Inflammatory macrophage treated with lipopolysaccharide for 1 hour (primary cell): Measurements from ENCODE around the gene ARMH2.

Experiments used
- DNase-seq, 2 donors: peaks; one replicate each; pipeline ENCODE4 v3.0.0-alpha.2; 2020 to 2022

The ARMH2 gene

DNA sequence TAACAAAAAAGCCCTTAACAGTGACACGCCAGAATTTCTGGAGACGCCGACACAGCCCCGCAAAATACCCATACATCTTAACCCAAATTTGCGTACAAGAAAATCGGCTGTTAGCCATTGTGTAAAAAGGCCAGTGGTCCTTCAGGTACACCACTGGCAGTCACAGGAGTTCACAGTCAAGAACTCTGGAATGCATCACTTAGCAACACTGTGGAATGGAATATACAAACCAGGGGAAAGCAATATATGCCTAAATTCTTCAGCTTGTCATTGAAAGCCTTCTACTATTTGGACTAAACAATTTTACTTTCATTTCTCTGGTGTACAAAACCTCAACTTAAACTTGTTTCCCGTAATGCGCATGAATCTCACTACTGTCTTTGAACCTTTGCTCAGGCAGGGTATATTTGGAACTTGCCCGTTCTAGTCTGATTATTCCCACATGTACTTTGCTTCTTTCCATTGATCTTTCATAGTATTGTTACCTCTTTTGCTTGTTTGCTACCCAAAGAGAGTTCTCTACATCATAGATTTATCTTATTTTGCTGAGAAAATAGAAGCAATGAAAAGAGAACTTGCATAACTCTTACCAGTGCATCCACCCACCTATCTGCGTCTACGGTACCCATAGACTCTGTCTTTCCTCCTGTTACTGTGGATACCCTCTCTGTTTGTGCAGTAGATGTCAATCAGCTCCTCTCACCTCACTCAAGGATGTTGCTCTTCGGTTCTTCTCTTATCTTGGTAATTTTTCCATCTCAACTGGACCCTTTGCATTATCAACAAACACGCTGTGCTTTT, at the start of gene ARMH2:
ARMH2 (minus strand) TSS at position 178 of the 801 bp plus-strand sequence; CDS start at position 118, 60 bp downstream.
- DNase-seq: no peak

DNA sequence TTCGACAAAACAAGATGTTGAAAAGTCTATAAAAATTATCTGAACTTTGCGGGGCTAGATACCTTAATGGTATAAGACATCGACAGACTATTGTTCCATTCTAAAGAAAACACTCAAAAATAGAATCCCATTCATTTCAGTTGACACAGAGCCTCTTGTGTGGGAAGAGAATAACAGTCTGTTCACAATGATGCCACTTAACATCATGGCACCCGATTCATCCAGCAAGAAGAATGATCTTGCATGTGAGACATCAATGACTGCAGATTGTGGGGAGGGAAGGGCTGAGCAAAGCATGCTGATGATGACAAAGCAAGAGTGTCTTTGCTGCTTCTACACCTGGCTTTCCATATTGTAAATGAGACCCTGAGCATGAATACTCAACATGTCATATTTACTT, 49.7 kb upstream of the ARMH2 start:
- DNase-seq: no peak

GRCh38 chr6:24847402-24847801, 48.7 kb upstream of the ARMH2 start:
- no peak for DNase-seq

GRCh38 chr6:24845578-24845977, 46.9 kb upstream of the ARMH2 start:
- DNase-seq: no peak

DNA sequence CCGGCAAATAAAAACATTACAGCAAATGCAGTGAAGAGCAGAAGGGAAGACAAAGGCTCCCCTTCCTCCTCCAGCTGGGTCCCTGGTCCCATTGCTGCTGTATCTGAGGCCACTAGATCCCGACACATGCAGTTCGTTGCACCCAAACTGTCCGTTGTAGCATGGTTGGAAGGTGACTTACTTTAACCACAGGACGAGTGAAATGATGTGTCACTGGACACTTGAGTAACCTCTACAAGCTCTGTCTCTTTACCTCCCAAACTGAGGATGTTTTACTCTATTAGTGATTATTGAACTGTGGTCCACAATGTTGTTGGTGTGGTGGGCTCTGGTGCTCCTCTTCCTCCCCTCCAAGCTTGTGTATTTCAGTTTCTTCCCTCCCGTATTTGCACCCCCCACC, 46.2 kb upstream of the ARMH2 start:
- no peak for DNase-seq

DNA sequence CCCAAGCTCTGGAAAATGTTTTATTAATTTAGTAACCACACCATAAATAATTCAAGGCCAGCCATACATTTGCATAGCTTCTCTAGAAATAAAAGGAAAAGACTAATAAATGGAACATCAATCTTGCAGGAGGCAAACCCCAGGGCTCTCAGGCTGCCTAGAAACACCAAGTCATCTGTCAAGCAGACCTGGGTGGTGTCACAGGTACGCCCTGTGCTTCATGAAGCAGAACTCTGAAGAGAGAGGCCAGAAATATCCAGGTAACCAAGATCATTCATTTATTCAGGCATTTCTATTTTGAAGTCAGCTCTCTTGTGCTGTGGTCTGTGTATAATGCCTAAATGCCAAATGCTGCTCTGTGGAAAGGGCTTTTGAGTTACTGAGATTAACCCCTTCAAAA, 45.3 kb upstream of the ARMH2 start:
- no peak for DNase-seq

GRCh38 chr6:24840187-24840586, 41.5 kb upstream of the ARMH2 start:
- no peak for DNase-seq

- no peak for DNase-seq
These were observed 40.3 kb upstream of the ARMH2 start for GRCh38 chr6:24838994-24839393.

- no peak for DNase-seq
These were observed 39.4 kb upstream of the ARMH2 start for GRCh38 chr6:24838081-24838480.

DNA sequence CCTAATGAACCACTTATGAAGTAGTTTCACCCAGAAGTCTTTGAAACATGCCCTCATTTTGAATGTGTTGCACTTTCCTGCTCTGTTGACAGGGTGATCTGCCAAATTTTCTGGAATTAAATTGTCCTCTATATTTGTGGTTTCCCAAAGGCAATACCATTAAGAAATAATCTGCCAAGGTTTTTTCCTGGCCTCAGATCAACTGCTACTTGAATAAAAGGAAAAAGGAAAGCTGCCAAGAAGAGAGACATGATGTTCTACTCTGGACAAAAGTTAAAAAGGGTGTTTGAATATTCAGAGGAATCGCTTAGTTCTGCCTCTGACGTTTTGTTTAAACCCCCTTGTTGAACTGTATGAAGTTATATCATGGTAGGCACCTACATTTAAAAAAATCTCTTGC, 37.4 kb upstream of the ARMH2 start:
- no peak for DNase-seq

DNA sequence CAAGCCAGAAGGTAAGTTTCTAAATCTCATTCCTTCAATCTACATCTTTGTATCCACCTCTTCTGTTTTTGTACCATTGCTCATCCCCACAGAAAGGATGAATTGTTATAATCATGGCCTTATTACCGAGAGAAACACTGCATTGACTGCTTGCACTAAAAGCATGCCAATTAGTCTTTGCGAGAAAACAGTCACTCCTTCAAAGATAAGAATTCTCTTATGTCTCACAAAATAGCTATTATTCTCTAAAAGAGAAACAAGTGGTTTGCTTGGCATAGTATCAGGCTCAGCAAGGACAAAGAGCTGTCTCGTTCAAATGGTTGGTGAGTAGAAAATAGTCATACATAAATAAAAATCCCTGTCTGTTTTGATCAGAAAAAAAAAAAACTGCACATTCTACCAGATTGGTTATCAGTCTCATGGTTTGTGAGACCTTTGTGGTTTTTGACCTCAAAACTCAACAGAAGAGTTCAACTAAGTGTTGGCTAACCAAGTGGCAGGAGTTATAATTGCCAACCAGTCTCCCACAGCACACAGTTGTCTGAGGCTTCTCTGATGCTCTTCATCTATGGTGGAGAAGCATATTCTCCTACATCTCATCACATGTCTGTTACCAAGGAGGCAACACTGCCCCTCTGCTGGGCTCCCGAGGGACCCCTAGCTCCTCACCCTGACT, 35.1 kb upstream of the ARMH2 start:
- no peak for DNase-seq

DNA sequence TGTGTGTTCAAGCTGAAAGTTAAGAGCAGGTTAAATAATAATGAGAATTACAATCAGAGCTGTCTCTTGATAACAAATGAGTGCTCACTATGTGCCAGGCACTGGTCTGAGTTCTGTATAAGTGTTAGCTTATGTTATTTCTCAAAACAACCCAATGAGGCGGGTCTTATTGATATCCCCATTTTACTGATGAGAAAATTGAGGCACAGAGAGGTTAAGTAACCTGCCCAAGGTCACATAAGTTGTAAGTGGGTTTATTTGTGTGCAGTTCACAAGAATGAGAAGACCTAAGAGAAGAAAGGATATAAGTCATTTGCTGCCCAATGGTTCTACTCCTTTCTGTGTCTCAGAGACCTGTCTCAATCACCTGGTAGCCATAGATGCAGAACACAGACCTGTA, 34.1 kb upstream of the ARMH2 start:
- no peak for DNase-seq

- no peak for DNase-seq
These were observed 33.3 kb upstream of the ARMH2 start for GRCh38 chr6:24831771-24832716.

DNA sequence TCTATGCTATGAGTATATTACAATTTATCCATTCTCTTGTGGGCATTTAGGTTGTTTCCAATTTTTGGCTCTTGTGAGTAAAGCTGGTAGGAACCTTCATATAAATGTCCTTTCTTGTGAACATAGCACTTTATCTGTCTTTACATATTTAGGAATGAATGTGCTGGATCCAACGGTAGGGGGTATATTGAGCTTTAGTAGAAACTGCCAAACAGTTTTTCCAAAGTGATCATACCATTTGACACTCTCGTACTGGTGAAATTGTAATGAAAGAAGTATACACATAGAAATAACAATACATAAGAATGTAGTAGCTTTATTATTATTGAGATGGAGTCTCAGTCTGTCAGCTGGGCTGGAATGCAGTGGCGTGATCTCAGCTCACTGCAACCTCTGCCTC, 30.9 kb upstream of the ARMH2 start:
- DNase-seq: no peak

DNA sequence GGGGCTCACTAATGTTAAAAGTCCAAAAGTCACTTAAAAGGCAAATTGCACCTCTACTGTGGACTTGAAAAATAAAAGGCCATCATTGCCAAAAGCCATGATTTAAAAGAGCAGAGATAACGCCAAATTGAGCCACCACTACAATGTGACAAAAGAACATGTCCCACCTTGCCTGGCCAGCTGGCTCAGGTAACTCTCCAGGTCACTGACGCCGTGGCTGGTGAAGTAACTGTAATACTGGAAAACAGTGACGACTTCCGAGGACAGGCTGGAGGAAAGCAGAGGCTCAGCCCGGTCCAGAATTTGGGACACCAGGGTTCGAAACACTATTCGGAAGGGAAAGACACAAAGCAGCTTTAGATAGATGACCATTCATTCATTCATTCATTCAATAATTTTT, 29.3 kb upstream of the ARMH2 start:
- no peak for DNase-seq

GRCh38 chr6:24827162-24827561, 28.4 kb upstream of the ARMH2 start:
- DNase-seq: no peak

- DNase-seq: no peak
These were observed 26.5 kb upstream of the ARMH2 start for GRCh38 chr6:24825130-24825630.

DNA sequence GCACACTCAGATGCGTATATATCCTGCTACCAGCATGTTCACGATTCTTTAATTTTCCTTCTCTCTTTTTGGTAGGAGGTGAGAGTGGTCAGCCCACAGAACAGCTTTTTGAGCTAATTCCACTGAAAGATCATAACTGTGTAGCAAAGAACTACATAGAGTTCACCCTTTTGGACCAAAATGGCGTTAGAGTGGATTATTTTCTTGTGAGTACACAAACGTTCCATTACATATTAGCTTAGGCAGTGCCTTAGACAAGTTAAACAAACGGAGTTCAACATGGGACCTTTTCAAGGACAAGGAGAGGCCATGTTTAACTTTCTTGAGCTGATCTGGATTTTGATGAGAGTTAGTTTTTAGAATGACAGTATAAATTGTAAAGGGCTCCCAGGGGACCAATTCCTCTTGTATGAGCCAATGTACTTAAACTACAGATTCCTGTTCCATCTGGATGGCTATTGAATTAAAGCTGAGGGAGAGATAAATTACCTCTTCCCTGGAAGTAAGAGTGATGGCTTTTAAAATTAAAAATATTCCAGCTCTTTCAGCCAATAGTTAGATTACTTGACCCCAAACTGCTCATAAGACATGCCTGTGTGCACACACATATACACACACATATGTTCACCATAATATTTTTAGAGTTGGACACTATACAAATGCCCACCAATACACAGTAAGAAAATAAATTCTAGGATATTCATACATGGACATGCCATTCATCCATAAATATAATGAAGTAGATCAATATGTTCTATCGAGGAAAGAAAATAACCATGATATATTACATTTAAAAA, 25.6 kb upstream of the ARMH2 start:
- DNase-seq: no peak

DNA sequence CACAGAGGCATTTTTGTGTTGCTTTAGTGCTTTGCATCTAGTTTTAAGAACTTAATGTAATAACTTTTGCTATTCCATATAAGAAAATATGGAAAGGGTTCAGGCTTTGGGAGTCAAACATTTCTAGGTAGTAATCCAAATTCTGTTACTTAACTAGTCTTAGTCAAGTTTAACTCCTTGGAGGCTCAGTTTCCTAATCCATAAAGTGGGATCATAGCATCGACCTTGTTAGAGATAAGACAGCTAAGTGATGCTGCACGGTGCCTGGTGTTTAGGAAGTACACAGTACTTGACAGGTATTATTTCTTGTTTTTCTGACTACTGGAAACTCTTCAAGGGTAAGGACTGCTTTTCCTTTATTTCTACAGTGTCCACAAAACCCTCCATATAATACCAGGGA, 24.5 kb upstream of the ARMH2 start:
- DNase-seq: no peak

DNA sequence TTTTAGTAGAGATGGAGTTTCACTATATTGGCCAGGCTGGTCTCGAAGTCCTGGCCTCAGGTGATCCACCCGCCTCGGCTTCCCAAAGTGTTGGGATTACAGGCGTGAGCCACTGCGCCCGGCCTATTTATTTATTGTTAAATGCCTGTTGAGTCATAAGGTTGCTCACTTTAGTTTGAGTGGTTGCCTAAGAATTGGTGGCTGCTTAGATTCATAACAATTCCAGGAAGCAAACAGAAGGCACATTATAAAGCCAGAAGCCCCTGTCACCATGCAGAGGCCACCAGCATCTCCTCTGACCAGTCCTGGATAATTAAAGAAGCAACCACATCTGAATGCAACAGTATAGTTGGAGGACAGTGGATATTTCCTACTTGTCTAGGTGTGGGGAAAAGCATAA, 24.0 kb upstream of the ARMH2 start:
- no peak for DNase-seq

DNA sequence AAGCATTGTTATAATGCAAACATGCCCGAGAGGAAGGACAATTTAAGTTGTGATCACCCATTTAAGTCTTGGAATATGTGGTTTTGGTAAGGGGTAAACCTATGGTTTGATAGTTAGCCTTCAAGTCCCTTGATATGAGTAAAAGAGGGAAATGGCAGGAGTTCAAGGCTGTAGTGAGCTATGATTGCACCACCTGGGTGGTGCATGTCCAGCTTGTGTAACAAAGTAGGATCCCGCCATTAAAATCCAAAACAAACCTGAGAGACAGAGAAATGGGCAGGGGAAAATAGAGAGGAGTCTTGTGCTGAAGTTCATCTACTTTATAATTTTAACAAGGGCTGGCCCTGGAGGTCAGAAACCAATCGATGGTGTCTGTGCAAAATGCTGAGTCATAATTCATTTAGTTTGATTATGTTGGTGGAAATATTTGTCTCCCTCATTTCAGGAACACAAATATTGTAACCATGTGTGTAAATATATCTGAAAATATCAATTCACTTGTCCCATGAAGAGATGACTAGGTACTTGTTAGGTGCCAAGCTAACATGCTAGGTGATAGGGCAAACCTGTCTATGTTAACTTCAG, 23.2 kb upstream of the ARMH2 start:
- no peak for DNase-seq

- DNase-seq: no peak
These were observed 19.6 kb upstream of the ARMH2 start for GRCh38 chr6:24818346-24818745.
